Measurements from ENCODE around the gene PCDHGA10. TPM values are rescaled to one million over a fixed set of nuclear protein-coding genes. Genes with fewer than 3 reads are reported as not detected.
"Not testable (repeated sequence)": the region's sequence is repeated elsewhere in the genome, so short reads cannot be mapped to it uniquely, and the experiment has no call there.

The PCDHGA10 gene
- polyA plus RNA-seq (2013, experiment 1 of 2): 31.0 TPM
- 27.1 TPM for polyA plus RNA-seq (2013, experiment 2 of 2)

- H3K4me3 ChIP-seq (ENCODE audit: extremely low read depth, insufficient read depth, low read length, poor library complexity, severe bottlenecking): peak within 1 kb of the TSS; percentile 47
- H3K9me3 ChIP-seq (ENCODE audit: control insufficient read depth, low read length): peaks cover 48% of the 10 kb centered on the region
- H3K4me1 ChIP-seq (ENCODE audit: control insufficient read depth, insufficient read depth, low read length, poor library complexity, severe bottlenecking): no peaks in the 10 kb centered on the region
- WGBS, 2 experiments (ENCODE audit: insufficient coverage in 2 of 2): 30 to 50% methylated on average over 14 to 25 of the region's 31 CpGs
- peaks cover 43% of the 10 kb centered on the region for H3K36me3 ChIP-seq (ENCODE audit: control insufficient read depth, insufficient read depth, low read length)
- H3K27ac ChIP-seq (ENCODE audit: low read depth, low read length, severe bottlenecking): peak within 1 kb of the TSS; percentile 67
Observed at GRCh38 chr5:141412854-141413539, at the start of gene PCDHGA10. Gene PCDHGA10, plus strand, starts transcription at chr5:141412987. Its CDS starts 189 bp downstream, at chr5:141413176.

GRCh38 chr5:141363952-141364660 lies 48.7 kb upstream of the PCDHGA10 start, which contains the start of gene PCDHGA5:
Gene PCDHGA5, plus strand, starts transcription at chr5:141364162. Its CDS starts 169 bp downstream, at chr5:141364331.
- Histone ChIP-seq H3K4me1 (ENCODE audit: control insufficient read depth, insufficient read depth, low read length, poor library complexity, severe bottlenecking) (no peaks in the 10 kb centered on the region), H3K27ac (ENCODE audit: low read depth, low read length, severe bottlenecking) (no peak within 1 kb of the TSS), H3K9me3 (ENCODE audit: control insufficient read depth, low read length) (peaks cover 45% of the 10 kb centered on the region), H3K4me3 (ENCODE audit: extremely low read depth, insufficient read depth, low read length, poor library complexity, severe bottlenecking) (no peak within 1 kb of the TSS), H3K36me3 (ENCODE audit: control insufficient read depth, insufficient read depth, low read length) (peaks cover 3% of the 10 kb centered on the region)
- WGBS, 2 experiments (ENCODE audit: insufficient coverage in 2 of 2): 92 to 95% methylated on average over 24 to 25 of the region's 34 CpGs

GRCh38 chr5:141366016-141366896 lies 46.5 kb upstream of the PCDHGA10 start:
- no peak overlapping the region for H3K27ac ChIP-seq (ENCODE audit: low read depth, low read length, severe bottlenecking)
- H3K4me1 ChIP-seq (ENCODE audit: control insufficient read depth, insufficient read depth, low read length, poor library complexity, severe bottlenecking): no peaks in the 10 kb centered on the region
- peaks cover 32% of the 10 kb centered on the region for H3K9me3 ChIP-seq (ENCODE audit: control insufficient read depth, low read length)
- peaks cover 3% of the 10 kb centered on the region for H3K36me3 ChIP-seq (ENCODE audit: control insufficient read depth, insufficient read depth, low read length)
- 95 to 96% methylated on average over 44 to 45 of the region's 46 CpGs for WGBS, 2 experiments (ENCODE audit: insufficient coverage in 2 of 2)
- H3K4me3 ChIP-seq (ENCODE audit: extremely low read depth, insufficient read depth, low read length, poor library complexity, severe bottlenecking): no peak overlapping the region

- no peaks in the 10 kb centered on the region for H3K36me3 ChIP-seq (ENCODE audit: control insufficient read depth, insufficient read depth, low read length)
- no peak within 1 kb of the TSS for H3K4me3 ChIP-seq (ENCODE audit: extremely low read depth, insufficient read depth, low read length, poor library complexity, severe bottlenecking)
- H3K27ac ChIP-seq (ENCODE audit: low read depth, low read length, severe bottlenecking): no peak within 1 kb of the TSS
- 94% methylated on average over 31 to 32 of the region's 32 CpGs for WGBS, 2 experiments (ENCODE audit: insufficient coverage in 2 of 2)
- peaks cover 28% of the 10 kb centered on the region for H3K9me3 ChIP-seq (ENCODE audit: control insufficient read depth, low read length)
- H3K4me1 ChIP-seq (ENCODE audit: control insufficient read depth, insufficient read depth, low read length, poor library complexity, severe bottlenecking): no peaks in the 10 kb centered on the region
Observed at GRCh38 chr5:141369994-141370848, 42.6 kb upstream of the PCDHGA10 start, which contains the start of gene PCDHGB3. Gene PCDHGB3, plus strand, starts transcription at chr5:141370242. Its CDS starts 153 bp downstream, at chr5:141370395.

- 96% methylated on average over 66 of the region's 69 CpGs for WGBS, 2 experiments (ENCODE audit: insufficient coverage in 2 of 2)
- Histone ChIP-seq H3K4me3 (ENCODE audit: extremely low read depth, insufficient read depth, low read length, poor library complexity, severe bottlenecking) (no peak overlapping the region), H3K36me3 (ENCODE audit: control insufficient read depth, insufficient read depth, low read length) (no peaks in the 10 kb centered on the region), H3K4me1 (ENCODE audit: control insufficient read depth, insufficient read depth, low read length, poor library complexity, severe bottlenecking) (no peaks in the 10 kb centered on the region), H3K9me3 (ENCODE audit: control insufficient read depth, low read length) (peaks cover 16% of the 10 kb centered on the region), H3K27ac (ENCODE audit: low read depth, low read length, severe bottlenecking) (no peak overlapping the region)
Observed at GRCh38 chr5:141371572-141372475, 41.0 kb upstream of the PCDHGA10 start.

- H3K4me3 ChIP-seq (ENCODE audit: extremely low read depth, insufficient read depth, low read length, poor library complexity, severe bottlenecking): no peak within 1 kb of the TSS
- H3K9me3 ChIP-seq (ENCODE audit: control insufficient read depth, low read length): peaks cover 16% of the 10 kb centered on the region
- no peaks in the 10 kb centered on the region for H3K4me1 ChIP-seq (ENCODE audit: control insufficient read depth, insufficient read depth, low read length, poor library complexity, severe bottlenecking)
Observed at GRCh38 chr5:141373673-141374317, 39.0 kb upstream of the PCDHGA10 start, which contains the start of gene PCDHGA6. Gene PCDHGA6, plus strand, starts transcription at chr5:141373891. Its CDS starts 193 bp downstream, at chr5:141374084.

GRCh38 chr5:141374627-141375026 lies 38.2 kb upstream of the PCDHGA10 start:
- 84 to 94% methylated on average over 14 of the region's 14 CpGs for WGBS, 2 experiments (ENCODE audit: insufficient coverage in 2 of 2)
- Histone ChIP-seq H3K36me3 (ENCODE audit: control insufficient read depth, insufficient read depth, low read length) (no peaks in the 10 kb centered on the region), H3K4me3 (ENCODE audit: extremely low read depth, insufficient read depth, low read length, poor library complexity, severe bottlenecking) (no peak overlapping the region), H3K4me1 (ENCODE audit: control insufficient read depth, insufficient read depth, low read length, poor library complexity, severe bottlenecking) (no peaks in the 10 kb centered on the region), H3K27ac (ENCODE audit: low read depth, low read length, severe bottlenecking) (no peak overlapping the region), H3K9me3 (ENCODE audit: control insufficient read depth, low read length) (peaks cover 16% of the 10 kb centered on the region)

More at GRCh38 chr5:141373673-141374317, 39.0 kb upstream of the PCDHGA10 start, which contains the start of gene PCDHGA6:
- H3K27ac ChIP-seq (ENCODE audit: low read depth, low read length, severe bottlenecking): no peak within 1 kb of the TSS
- no peaks in the 10 kb centered on the region for H3K36me3 ChIP-seq (ENCODE audit: control insufficient read depth, insufficient read depth, low read length)
- WGBS, 2 experiments (ENCODE audit: insufficient coverage in 2 of 2): 93% methylated on average over 26 to 27 of the region's 27 CpGs

- WGBS, 2 experiments (ENCODE audit: insufficient coverage in 2 of 2): 94 to 95% methylated on average over 21 to 30 of the region's 48 CpGs
- not testable (repeated sequence) for H3K27ac ChIP-seq (ENCODE audit: low read depth, low read length, severe bottlenecking)
Observed at GRCh38 chr5:141375444-141376155, 37.2 kb upstream of the PCDHGA10 start.

More at GRCh38 chr5:141375444-141376155, 37.2 kb upstream of the PCDHGA10 start:
- H3K9me3 ChIP-seq (ENCODE audit: control insufficient read depth, low read length): peaks cover 16% of the 10 kb centered on the region
- H3K4me1 ChIP-seq (ENCODE audit: control insufficient read depth, insufficient read depth, low read length, poor library complexity, severe bottlenecking); H3K4me3 ChIP-seq (ENCODE audit: extremely low read depth, insufficient read depth, low read length, poor library complexity, severe bottlenecking); H3K36me3 ChIP-seq (ENCODE audit: control insufficient read depth, insufficient read depth, low read length): not testable (repeated sequence)
